Endothelial cell (in vitro differentiated cells): Measurements from ENCODE around the gene EDRF1. TPM values are rescaled to one million over a fixed set of nuclear protein-coding genes. Genes with fewer than 3 reads are reported as not detected.

Source experiments
- DNase-seq: peaks from one replicate; pipeline ENCODE4 v3.0.0; 2021; ENCODE audit warnings: low spot score
- H3K27ac Mint-ChIP-seq: one replicate; pipeline ENCODE4 v1.8.0; 2021; ENCODE audit warnings: mixed read lengths, inconsistent platforms; ENCODE audit not compliant: unreplicated experiment
- H3K27me3 Mint-ChIP-seq: one replicate; pipeline ENCODE4 v1.8.0; 2021; ENCODE audit warnings: mild to moderate bottlenecking, moderate library complexity, mixed read lengths, inconsistent platforms; ENCODE audit not compliant: unreplicated experiment
- H3K36me3 Mint-ChIP-seq: one replicate; pipeline ENCODE4 v1.8.0; 2021; ENCODE audit warnings: mild to moderate bottlenecking, low read depth, mixed read lengths, inconsistent platforms; ENCODE audit not compliant: unreplicated experiment
- H3K4me1 Mint-ChIP-seq: one replicate; pipeline ENCODE4 v1.8.0; 2021; ENCODE audit warnings: mild to moderate bottlenecking, mixed read lengths, inconsistent platforms; ENCODE audit not compliant: unreplicated experiment
- H3K4me3 Mint-ChIP-seq: one replicate; pipeline ENCODE4 v1.8.0; 2021; ENCODE audit warnings: mild to moderate bottlenecking, mixed read lengths, inconsistent platforms; ENCODE audit not compliant: unreplicated experiment
- H3K9me3 Mint-ChIP-seq: one replicate; pipeline ENCODE4 v1.8.0; 2021; ENCODE audit warnings: mixed read lengths, inconsistent platforms; ENCODE audit not compliant: unreplicated experiment
- total RNA-seq: library from RNA; stranded (reverse); fragmentation: NEBNext Ultra II Directional; extraction: Animal tissue kit (Norgen Biotek cat#: 25700); gene quantifications from one replicate; pipeline ENCODE4 v1.2.1, GENCODE V29; 2021; ENCODE audit not compliant: unreplicated experiment
- TF ChIP-seq, protein P1 (sequence below): fragments of 200-600 bp; sonication (generic); IDR thresholded peaks from one replicate; pipeline ENCODE4 v1.5.0; 2021; ENCODE audit warnings: antibody characterized with exemption; ENCODE audit not compliant: unreplicated experiment

EDRF1 gene
- total RNA-seq, 1 donor from 2014 or later = 29.2 TPM

GRCh38 chr10:125698481-125698998 is 21.0 kb upstream of the EDRF1 start:
- Mint-ChIP-seq H3K4me3 (no peak overlapping the region), H3K27ac (no peak overlapping the region), H3K27me3 (no peaks in the 10 kb centered on the region), H3K4me1 (no peaks in the 10 kb centered on the region), H3K36me3 (no peaks in the 10 kb centered on the region), H3K9me3 (no peaks in the 10 kb centered on the region)
- no peak for DNase-seq
- TF ChIP-seq, protein P1, sequence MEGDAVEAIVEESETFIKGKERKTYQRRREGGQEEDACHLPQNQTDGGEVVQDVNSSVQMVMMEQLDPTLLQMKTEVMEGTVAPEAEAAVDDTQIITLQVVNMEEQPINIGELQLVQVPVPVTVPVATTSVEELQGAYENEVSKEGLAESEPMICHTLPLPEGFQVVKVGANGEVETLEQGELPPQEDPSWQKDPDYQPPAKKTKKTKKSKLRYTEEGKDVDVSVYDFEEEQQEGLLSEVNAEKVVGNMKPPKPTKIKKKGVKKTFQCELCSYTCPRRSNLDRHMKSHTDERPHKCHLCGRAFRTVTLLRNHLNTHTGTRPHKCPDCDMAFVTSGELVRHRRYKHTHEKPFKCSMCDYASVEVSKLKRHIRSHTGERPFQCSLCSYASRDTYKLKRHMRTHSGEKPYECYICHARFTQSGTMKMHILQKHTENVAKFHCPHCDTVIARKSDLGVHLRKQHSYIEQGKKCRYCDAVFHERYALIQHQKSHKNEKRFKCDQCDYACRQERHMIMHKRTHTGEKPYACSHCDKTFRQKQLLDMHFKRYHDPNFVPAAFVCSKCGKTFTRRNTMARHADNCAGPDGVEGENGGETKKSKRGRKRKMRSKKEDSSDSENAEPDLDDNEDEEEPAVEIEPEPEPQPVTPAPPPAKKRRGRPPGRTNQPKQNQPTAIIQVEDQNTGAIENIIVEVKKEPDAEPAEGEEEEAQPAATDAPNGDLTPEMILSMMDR = no peak

- no peaks in the 10 kb centered on the region for H3K4me1 Mint-ChIP-seq
Observed at GRCh38 chr10:125699562-125700143, 19.9 kb upstream of the EDRF1 start.

DNA sequence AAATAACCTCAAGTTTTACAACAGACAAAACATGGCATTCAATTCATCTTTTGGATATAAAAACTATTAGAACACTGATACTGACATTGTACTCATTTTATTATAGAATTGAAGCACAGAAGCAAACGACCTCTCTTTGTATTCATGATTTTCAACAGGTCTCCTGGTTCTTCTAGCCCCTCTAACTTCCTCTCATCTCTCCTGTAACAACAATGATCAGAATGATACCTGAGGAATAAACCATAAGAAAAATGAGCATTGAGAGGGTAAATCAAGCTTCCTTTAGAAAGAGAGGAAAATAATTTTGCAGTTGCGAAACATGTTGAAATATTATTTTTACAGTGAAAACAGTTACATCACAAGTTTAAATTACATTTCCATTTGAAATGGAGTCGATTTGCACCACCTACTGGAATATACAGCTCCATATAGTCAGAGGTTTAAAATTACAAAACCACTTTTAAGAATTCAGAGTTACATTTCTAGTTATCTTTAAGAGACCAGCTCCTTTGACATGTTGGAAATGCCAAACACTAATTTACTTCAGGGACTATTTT is 19.1 kb upstream of the EDRF1 start:
- H3K36me3 Mint-ChIP-seq = no peaks in the 10 kb centered on the region
- no peak overlapping the region for H3K27ac Mint-ChIP-seq
- H3K4me1 Mint-ChIP-seq = no peaks in the 10 kb centered on the region
- TF ChIP-seq, protein P1 = no peak
- H3K9me3 Mint-ChIP-seq = no peaks in the 10 kb centered on the region
- DNase-seq = no peak
- H3K4me3 Mint-ChIP-seq = no peak overlapping the region
- no peaks in the 10 kb centered on the region for H3K27me3 Mint-ChIP-seq

More at GRCh38 chr10:125699562-125700143, 19.9 kb upstream of the EDRF1 start:
- Mint-ChIP-seq H3K27ac (no peak overlapping the region), H3K27me3 (no peaks in the 10 kb centered on the region), H3K9me3 (no peaks in the 10 kb centered on the region), H3K36me3 (no peaks in the 10 kb centered on the region), H3K4me3 (no peak overlapping the region)
- TF ChIP-seq, protein P1 = no peak
- DNase-seq = no peak

- Mint-ChIP-seq H3K27me3 (no peaks in the 10 kb centered on the region), H3K9me3 (no peaks in the 10 kb centered on the region), H3K36me3 (no peaks in the 10 kb centered on the region), H3K4me3 (no peak overlapping the region), H3K27ac (no peak overlapping the region), H3K4me1 (peaks cover 3% of the 10 kb centered on the region)
- no peak for DNase-seq
- TF ChIP-seq, protein P1 = no peak
Observed at GRCh38 chr10:125707541-125708468, 11.7 kb upstream of the EDRF1 start.
